ENCODE results near the gene TPRX1.

TPRX1 gene

GRCh38 chr19:47756953-47757608 lies 47.3 kb downstream of the TPRX1 start:
- Histone ChIP-seq H3K36me3 (ENCODE audit: control insufficient read depth, insufficient read depth, low read length) (peaks cover 69% of the 10 kb centered on the region), H3K27ac (ENCODE audit: low read depth, low read length) (no peak overlapping the region), H3K9me3 (ENCODE audit: control insufficient read depth, insufficient read depth, low read length) (no peaks in the 10 kb centered on the region), H3K9ac (ENCODE audit: low read depth, low read length) (no peak overlapping the region), H3K4me3 (ENCODE audit: low read depth, low read length) (no peak overlapping the region), H3K4me1 (ENCODE audit: control insufficient read depth, insufficient read depth, low read length) (no peaks in the 10 kb centered on the region), H3K27me3 (ENCODE audit: control insufficient read depth, insufficient read depth, low read length) (no peaks in the 10 kb centered on the region)

- H3K4me3 ChIP-seq (ENCODE audit: low read depth, low read length), result no peak overlapping the region
- peaks cover 72% of the 10 kb centered on the region for H3K36me3 ChIP-seq (ENCODE audit: control insufficient read depth, insufficient read depth, low read length)
- H3K4me1 ChIP-seq (ENCODE audit: control insufficient read depth, insufficient read depth, low read length), result no peaks in the 10 kb centered on the region
- H3K27ac ChIP-seq (ENCODE audit: low read depth, low read length), result no peak overlapping the region
- H3K9ac ChIP-seq (ENCODE audit: low read depth, low read length), result no peak overlapping the region
- no peaks in the 10 kb centered on the region for H3K9me3 ChIP-seq (ENCODE audit: control insufficient read depth, insufficient read depth, low read length)
- no peaks in the 10 kb centered on the region for H3K27me3 ChIP-seq (ENCODE audit: control insufficient read depth, insufficient read depth, low read length)
Measured at GRCh38 chr19:47756627-47756929, 47.8 kb downstream of the TPRX1 start.

GRCh38 chr19:47755762-47756626 lies 48.4 kb downstream of the TPRX1 start:
- H3K27ac ChIP-seq (ENCODE audit: low read depth, low read length), result no peak overlapping the region
- no peak overlapping the region for H3K4me3 ChIP-seq (ENCODE audit: low read depth, low read length)
- peaks cover 78% of the 10 kb centered on the region for H3K36me3 ChIP-seq (ENCODE audit: control insufficient read depth, insufficient read depth, low read length)
- H3K9me3 ChIP-seq (ENCODE audit: control insufficient read depth, insufficient read depth, low read length), result no peaks in the 10 kb centered on the region
- no peak overlapping the region for H3K9ac ChIP-seq (ENCODE audit: low read depth, low read length)
- H3K4me1 ChIP-seq (ENCODE audit: control insufficient read depth, insufficient read depth, low read length), result no peaks in the 10 kb centered on the region
- no peaks in the 10 kb centered on the region for H3K27me3 ChIP-seq (ENCODE audit: control insufficient read depth, insufficient read depth, low read length)

GRCh38 chr19:47755065-47755761 lies 49.1 kb downstream of the TPRX1 start:
- H3K36me3 ChIP-seq (ENCODE audit: control insufficient read depth, insufficient read depth, low read length), result peaks cover 86% of the 10 kb centered on the region
- H3K9me3 ChIP-seq (ENCODE audit: control insufficient read depth, insufficient read depth, low read length), result no peaks in the 10 kb centered on the region
- no peaks in the 10 kb centered on the region for H3K27me3 ChIP-seq (ENCODE audit: control insufficient read depth, insufficient read depth, low read length)
- no peak overlapping the region for H3K27ac ChIP-seq (ENCODE audit: low read depth, low read length)
- H3K4me1 ChIP-seq (ENCODE audit: control insufficient read depth, insufficient read depth, low read length), result no peaks in the 10 kb centered on the region
- H3K9ac ChIP-seq (ENCODE audit: low read depth, low read length), result no peak overlapping the region
- H3K4me3 ChIP-seq (ENCODE audit: low read depth, low read length), result no peak overlapping the region

GRCh38 chr19:47754206-47755064 lies 49.9 kb downstream of the TPRX1 start:
- no peak overlapping the region for H3K9ac ChIP-seq (ENCODE audit: low read depth, low read length)
- no peaks in the 10 kb centered on the region for H3K27me3 ChIP-seq (ENCODE audit: control insufficient read depth, insufficient read depth, low read length)
- H3K4me1 ChIP-seq (ENCODE audit: control insufficient read depth, insufficient read depth, low read length), result no peaks in the 10 kb centered on the region
- no peak overlapping the region for H3K4me3 ChIP-seq (ENCODE audit: low read depth, low read length)
- no peaks in the 10 kb centered on the region for H3K9me3 ChIP-seq (ENCODE audit: control insufficient read depth, insufficient read depth, low read length)
- peaks cover 94% of the 10 kb centered on the region for H3K36me3 ChIP-seq (ENCODE audit: control insufficient read depth, insufficient read depth, low read length)
- H3K27ac ChIP-seq (ENCODE audit: low read depth, low read length), result no peak overlapping the region

- Histone ChIP-seq H3K4me1 (ENCODE audit: control insufficient read depth, insufficient read depth, low read length) (no peaks in the 10 kb centered on the region), H3K9me3 (ENCODE audit: control insufficient read depth, insufficient read depth, low read length) (no peaks in the 10 kb centered on the region), H3K36me3 (ENCODE audit: control insufficient read depth, insufficient read depth, low read length) (peaks cover 92% of the 10 kb centered on the region), H3K9ac (ENCODE audit: low read depth, low read length) (no peak overlapping the region), H3K27me3 (ENCODE audit: control insufficient read depth, insufficient read depth, low read length) (no peaks in the 10 kb centered on the region), H3K4me3 (ENCODE audit: low read depth, low read length) (no peak overlapping the region), H3K27ac (ENCODE audit: low read depth, low read length) (no peak overlapping the region)
Measured at GRCh38 chr19:47752440-47753211, 51.7 kb downstream of the TPRX1 start.
